Colonic mucosa (tissue), 4 donors: ENCODE results near the gene NDUFB3. TPM values are rescaled to one million over a fixed set of nuclear protein-coding genes. Genes with fewer than 3 reads are reported as not detected.

Experiments
- DNase-seq: peaks from one replicate; pipeline ENCODE4 v3.0.0-alpha.2; 2020
- H3K27ac ChIP-seq: fragments of 200-600 bp; one replicate; pipeline ENCODE4 v1.8.0; 2021
- H3K27me3 ChIP-seq: fragments of 200-600 bp; one replicate; pipeline ENCODE4 v1.8.0; 2021
- H3K36me3 ChIP-seq: fragments of 200-600 bp; one replicate; pipeline ENCODE4 v1.8.0; 2021
- H3K4me1 ChIP-seq: fragments of 200-600 bp; one replicate; pipeline ENCODE4 v1.8.0; 2021; ENCODE audit warnings: mild to moderate bottlenecking
- H3K4me3 ChIP-seq: fragments of 200-600 bp; one replicate; pipeline ENCODE4 v1.8.0; 2021
- H3K9ac ChIP-seq, 2 donors: one replicate each; pipeline ENCODE4 v1.7.0; 2013; ENCODE audit warnings: control low read depth in 2 of 2, low read depth in 2 of 2, low read length in 2 of 2
- H3K9me3 ChIP-seq: fragments of 200-600 bp; one replicate; pipeline ENCODE4 v1.8.0; 2021
- intact Hi-C: fragments of 100-400 bp; cut with DNase I; formaldehyde crosslinking; loops from one replicate; pipeline ENCODE4 v1.14.1; 2022
- total RNA-seq, 2 donors: library from RNA; stranded (reverse); fragmentation: NEBNext Ultra II Directional in 1 of 2; extraction: Animal tissue kit (Norgen Biotek cat#: 25700) in 1 of 2; gene quantifications; one replicate each; pipeline ENCODE4 v1.2.1, GENCODE V29; 2021
- TF ChIP-seq, protein P1 (sequence below): fragments of 200-600 bp; IDR thresholded peaks from one replicate; pipeline ENCODE4 v1.8.0; 2022; ENCODE audit warnings: antibody characterized with exemption, mild to moderate bottlenecking
- donor health status: healthy.
- donor health status: DM: no; HTN: no; CAD: no.
- donor health status: DM: no; HTN: no; CAD: no.

The NDUFB3 gene
- total RNA-seq, 2 donors from 2014 or later: 159 to 199 TPM

DNA sequence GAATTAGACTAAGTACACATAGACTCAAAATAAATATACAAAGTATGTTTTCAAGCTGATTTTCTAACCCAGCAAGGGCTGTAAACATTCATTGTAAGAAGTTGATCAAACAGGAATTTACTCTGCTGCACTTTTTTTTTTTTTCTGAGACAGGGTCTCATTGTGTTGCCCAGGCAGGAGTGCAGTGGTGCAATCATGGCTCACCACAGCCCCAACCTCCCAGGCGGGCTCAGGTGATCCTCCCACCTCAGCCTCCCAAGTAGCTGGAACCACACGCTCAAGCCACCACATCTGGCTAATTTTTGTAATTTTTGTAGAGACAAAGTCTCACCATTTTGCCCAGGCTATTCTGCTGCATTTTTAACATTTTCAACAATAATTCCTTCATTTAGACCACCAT is 35.8 kb downstream of the NDUFB3 start:
- no peak for DNase-seq
- H3K27ac ChIP-seq: no peak overlapping the region
- H3K4me3 ChIP-seq: no peak overlapping the region
- TF ChIP-seq, protein P1, sequence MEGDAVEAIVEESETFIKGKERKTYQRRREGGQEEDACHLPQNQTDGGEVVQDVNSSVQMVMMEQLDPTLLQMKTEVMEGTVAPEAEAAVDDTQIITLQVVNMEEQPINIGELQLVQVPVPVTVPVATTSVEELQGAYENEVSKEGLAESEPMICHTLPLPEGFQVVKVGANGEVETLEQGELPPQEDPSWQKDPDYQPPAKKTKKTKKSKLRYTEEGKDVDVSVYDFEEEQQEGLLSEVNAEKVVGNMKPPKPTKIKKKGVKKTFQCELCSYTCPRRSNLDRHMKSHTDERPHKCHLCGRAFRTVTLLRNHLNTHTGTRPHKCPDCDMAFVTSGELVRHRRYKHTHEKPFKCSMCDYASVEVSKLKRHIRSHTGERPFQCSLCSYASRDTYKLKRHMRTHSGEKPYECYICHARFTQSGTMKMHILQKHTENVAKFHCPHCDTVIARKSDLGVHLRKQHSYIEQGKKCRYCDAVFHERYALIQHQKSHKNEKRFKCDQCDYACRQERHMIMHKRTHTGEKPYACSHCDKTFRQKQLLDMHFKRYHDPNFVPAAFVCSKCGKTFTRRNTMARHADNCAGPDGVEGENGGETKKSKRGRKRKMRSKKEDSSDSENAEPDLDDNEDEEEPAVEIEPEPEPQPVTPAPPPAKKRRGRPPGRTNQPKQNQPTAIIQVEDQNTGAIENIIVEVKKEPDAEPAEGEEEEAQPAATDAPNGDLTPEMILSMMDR: no peak
- H3K4me1 ChIP-seq: no peaks in the 10 kb centered on the region
- H3K27me3 ChIP-seq: no peaks in the 10 kb centered on the region
- H3K36me3 ChIP-seq: no peaks in the 10 kb centered on the region
- no peak overlapping the region for H3K9ac ChIP-seq
- no peaks in the 10 kb centered on the region for H3K9me3 ChIP-seq
- intact Hi-C loops: no loop called here

DNA sequence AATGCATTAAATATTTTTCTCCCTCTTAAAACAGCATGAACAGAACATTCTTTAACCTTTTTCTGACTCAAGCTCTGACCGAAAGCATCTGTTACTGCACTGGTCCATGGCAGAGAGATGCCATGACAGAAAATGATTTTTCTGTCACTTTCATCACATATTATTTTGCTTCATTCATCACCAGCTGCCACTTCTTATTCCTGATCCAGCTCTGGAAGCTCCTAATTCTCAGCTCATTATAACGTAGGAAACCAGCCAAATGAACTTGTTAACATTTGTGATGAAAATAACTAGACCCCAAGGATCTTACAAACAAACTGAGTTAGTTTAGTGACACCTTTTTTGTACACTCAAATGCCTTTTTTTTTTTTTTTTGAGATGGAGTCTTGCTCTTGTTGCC is 36.5 kb downstream of the NDUFB3 start:
- no peak for DNase-seq
- H3K27me3 ChIP-seq: no peaks in the 10 kb centered on the region
- no peak overlapping the region for H3K4me3 ChIP-seq
- intact Hi-C loops: no loop called here
- H3K27ac ChIP-seq: no peak overlapping the region
- H3K4me1 ChIP-seq: no peaks in the 10 kb centered on the region
- TF ChIP-seq, protein P1: no peak
- no peaks in the 10 kb centered on the region for H3K9me3 ChIP-seq
- H3K9ac ChIP-seq: no peak overlapping the region
- no peaks in the 10 kb centered on the region for H3K36me3 ChIP-seq

DNA sequence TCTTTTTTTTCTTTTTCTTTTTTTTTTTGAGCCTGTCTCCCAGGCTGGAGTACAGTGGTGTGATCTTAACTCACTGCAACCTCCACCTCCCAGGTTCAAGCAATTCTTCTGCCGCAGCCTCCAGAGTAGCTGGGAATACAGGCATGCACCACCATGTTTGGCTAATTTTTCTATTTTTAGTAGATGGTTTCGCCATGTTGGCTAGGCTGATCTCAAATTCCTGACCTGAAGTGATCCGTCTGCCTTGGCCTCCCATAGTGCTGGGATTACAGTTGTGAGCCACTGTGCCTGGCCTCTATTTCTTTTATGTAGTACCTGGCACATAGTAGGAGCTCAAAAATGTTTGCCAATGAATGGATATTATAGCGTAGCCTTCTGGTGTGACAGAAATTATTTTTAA is 37.4 kb downstream of the NDUFB3 start:
- intact Hi-C loops: no loop called here
- Histone ChIP-seq H3K4me3 (no peak overlapping the region), H3K36me3 (no peaks in the 10 kb centered on the region)

DNA sequence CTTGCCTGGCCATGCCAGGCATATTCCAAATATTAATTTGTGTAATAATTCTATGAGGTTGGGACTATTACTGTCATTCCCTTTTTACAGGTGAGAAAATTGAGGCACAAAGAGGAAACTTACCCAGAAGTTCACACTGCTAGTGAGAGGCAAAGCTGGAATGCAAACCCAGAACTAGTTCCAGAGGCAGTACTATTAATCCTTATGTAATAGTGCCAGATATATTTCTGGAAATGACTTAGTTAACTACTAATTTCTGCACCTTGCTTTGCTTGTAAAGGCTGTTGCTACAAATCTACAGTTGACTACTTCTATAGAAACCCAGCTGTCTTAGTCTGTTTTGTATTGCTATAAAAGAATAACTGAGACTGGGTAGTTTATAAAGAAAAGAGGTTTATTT is 38.8 kb downstream of the NDUFB3 start:
- TF ChIP-seq, protein P1: no peak
- no peaks in the 10 kb centered on the region for H3K27me3 ChIP-seq
- intact Hi-C loops: no loop called here
- no peak for DNase-seq
- no peaks in the 10 kb centered on the region for H3K4me1 ChIP-seq
- H3K27ac ChIP-seq: no peak overlapping the region
- H3K9ac ChIP-seq: no peak overlapping the region
- H3K9me3 ChIP-seq: no peaks in the 10 kb centered on the region
- no peak overlapping the region for H3K4me3 ChIP-seq
- no peaks in the 10 kb centered on the region for H3K36me3 ChIP-seq

More for the DNA sequence above, 37.4 kb downstream of the NDUFB3 start:
- H3K27me3 ChIP-seq: no peaks in the 10 kb centered on the region
- DNase-seq: no peak
- no peak overlapping the region for H3K9ac ChIP-seq
- H3K4me1 ChIP-seq: no peaks in the 10 kb centered on the region
- H3K27ac ChIP-seq: no peak overlapping the region
- TF ChIP-seq, protein P1: no peak
- no peaks in the 10 kb centered on the region for H3K9me3 ChIP-seq

DNA sequence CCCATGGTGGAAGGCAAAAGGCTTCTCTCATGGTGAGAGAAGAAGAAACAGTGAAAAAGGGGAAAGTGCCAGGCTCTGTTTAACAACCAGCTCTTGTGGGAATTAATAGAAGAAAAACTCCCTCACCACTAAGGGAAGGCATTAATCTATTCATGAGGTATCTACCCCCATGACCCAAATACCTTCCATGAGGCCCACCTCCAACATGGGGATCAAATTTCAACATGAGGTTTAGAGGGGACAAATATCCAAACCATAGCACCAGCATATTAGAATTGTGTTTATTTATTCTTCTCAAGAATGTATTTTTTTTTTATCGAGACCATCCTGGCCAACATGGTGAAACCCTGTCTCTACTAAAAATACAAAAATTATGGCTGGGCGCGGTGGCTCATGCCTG is 39.3 kb downstream of the NDUFB3 start:
- no peaks in the 10 kb centered on the region for H3K9me3 ChIP-seq
- intact Hi-C loops: no loop called here
- H3K27me3 ChIP-seq: no peaks in the 10 kb centered on the region
- no peaks in the 10 kb centered on the region for H3K36me3 ChIP-seq
- H3K27ac ChIP-seq: no peak overlapping the region
- TF ChIP-seq, protein P1: no peak
- H3K4me1 ChIP-seq: no peaks in the 10 kb centered on the region
- H3K4me3 ChIP-seq: no peak overlapping the region
- no peak for DNase-seq
- no peak overlapping the region for H3K9ac ChIP-seq

DNA sequence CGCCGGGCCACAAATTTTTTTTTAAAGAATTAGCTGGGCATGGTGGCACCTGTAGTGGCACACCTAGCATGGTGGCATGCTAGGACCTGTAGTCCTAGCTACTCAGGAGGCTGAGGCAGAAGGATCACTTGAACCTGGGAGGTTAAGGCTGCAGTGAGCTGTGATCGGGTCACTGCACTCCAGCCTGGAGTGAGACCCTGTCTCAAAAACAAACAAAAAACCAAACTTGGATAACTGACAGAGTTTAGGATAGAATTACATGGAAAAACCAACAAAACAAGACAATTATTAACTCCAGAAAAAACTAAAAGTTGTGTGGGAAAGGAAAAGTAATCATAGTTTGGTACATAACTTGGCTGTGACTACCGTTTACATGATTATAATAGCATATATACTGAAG is 42.5 kb downstream of the NDUFB3 start:
- H3K9ac ChIP-seq: no peak overlapping the region
- no peak overlapping the region for H3K27ac ChIP-seq

More for the DNA sequence above, 42.5 kb downstream of the NDUFB3 start:
- no peaks in the 10 kb centered on the region for H3K36me3 ChIP-seq
- intact Hi-C loops: no loop called here
- TF ChIP-seq, protein P1: no peak
- no peaks in the 10 kb centered on the region for H3K4me1 ChIP-seq
- H3K9me3 ChIP-seq: no peaks in the 10 kb centered on the region
- no peak overlapping the region for H3K4me3 ChIP-seq
- DNase-seq: no peak
- no peaks in the 10 kb centered on the region for H3K27me3 ChIP-seq
